ENCODE measurements around the gene RTN1.

The RTN1 gene

DNA sequence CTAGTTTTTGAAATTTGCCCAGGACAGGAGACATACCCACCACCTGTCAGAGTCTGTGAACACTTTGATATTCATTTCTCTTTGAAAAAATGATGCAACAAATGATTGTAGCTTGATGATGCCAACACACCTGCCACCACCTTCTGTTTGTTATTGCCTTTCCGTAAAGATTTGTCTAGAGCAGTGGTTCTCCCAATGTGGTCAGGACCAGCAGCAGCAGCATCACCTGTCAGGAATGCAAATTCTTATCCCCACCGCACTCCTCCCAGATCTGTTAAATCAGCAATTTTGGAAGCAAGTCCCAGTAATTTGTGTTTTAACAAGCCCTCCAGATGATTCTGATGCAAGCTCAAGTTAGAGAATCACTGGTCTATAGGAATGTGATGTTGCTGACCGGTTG, 303.9 kb downstream of the RTN1 start:
- TF ChIP-seq, protein P1, sequence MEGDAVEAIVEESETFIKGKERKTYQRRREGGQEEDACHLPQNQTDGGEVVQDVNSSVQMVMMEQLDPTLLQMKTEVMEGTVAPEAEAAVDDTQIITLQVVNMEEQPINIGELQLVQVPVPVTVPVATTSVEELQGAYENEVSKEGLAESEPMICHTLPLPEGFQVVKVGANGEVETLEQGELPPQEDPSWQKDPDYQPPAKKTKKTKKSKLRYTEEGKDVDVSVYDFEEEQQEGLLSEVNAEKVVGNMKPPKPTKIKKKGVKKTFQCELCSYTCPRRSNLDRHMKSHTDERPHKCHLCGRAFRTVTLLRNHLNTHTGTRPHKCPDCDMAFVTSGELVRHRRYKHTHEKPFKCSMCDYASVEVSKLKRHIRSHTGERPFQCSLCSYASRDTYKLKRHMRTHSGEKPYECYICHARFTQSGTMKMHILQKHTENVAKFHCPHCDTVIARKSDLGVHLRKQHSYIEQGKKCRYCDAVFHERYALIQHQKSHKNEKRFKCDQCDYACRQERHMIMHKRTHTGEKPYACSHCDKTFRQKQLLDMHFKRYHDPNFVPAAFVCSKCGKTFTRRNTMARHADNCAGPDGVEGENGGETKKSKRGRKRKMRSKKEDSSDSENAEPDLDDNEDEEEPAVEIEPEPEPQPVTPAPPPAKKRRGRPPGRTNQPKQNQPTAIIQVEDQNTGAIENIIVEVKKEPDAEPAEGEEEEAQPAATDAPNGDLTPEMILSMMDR (IDR thresholded peaks at IDR 0.05), result no peak

DNA sequence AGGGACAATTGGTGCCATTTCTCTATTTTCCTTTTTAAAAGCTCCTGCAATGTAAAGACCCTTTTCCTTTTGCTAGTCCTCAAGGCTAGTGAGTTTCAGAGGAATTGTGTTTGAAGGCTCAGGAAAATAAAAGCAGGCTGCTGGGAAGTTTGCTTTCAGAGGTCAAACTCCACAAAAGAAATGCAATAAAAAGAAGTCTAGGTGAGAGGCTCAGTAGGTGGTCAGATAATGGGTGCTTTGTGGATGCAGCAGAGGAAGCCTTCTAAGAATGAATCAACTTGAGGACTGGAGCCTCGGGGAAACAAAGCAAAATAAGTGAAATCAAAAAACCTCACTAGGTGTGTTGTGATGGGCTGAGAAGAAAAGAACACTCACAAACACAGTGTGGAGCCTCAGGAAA, 304.3 kb downstream of the RTN1 start:
- TF ChIP-seq, protein P1 (IDR thresholded peaks at IDR 0.05), result no peak

DNA sequence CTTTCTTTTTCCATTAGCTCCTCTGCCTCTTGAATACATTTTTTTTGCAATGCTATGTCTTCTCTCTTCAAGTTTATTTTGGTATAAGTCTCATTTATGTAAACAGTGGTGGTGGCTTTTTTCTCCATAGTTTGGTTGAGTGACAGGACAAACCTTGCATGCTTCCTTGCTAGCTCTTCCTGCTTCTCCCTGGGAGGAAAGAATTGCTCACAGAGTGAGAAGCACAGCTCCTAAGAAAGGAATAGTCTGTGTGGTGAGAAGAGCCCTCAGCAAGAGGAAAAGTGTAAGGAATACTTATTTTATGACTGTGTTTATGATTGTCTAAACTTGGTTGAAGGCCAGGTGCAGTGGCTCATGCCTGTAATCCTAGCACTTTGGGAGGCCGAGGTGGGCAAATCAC, 305.5 kb downstream of the RTN1 start:
- TF ChIP-seq, protein P1 (IDR thresholded peaks at IDR 0.05), result no peak

DNA sequence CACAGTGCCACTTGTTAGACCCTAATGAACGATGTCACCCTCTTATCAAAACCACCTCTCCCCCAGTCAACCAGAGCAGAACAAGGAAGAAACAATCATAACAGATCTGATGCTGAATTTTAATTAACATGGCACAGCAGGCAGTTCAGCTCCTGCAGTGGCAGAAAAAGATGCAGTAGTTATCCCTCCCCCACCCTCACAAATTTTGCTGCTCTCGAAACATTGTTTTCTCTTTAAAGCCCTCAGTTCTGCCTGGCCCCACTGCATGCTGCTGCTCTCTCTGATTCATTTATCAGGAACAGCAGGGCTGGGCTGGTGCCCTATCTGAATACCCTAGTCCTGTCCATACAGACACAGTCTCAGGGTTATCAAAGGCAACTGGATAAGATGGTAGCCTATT, 306.2 kb downstream of the RTN1 start:
- TF ChIP-seq, protein P1 (IDR thresholded peaks at IDR 0.05), result no peak

DNA sequence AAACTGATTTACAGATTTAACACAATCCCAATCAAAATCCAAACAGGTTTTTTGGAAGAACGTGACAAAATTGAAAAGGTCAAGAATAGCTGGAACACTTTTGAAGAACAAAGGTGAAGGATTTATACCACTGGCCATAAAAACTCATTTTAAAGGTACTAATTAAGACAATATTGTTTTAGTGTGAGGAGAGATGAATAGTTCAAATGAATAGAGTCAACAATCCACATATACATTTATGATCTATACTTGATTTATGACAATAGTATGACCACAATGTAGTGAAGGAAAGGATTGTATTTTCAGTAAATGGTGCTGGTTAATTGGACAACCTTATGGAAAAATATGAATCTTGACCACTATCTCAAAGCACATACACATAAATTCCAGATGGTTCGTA, 323.3 kb downstream of the RTN1 start:
- TF ChIP-seq, protein P1 (IDR thresholded peaks at IDR 0.05), result no peak

Data from LNCAP (cell line).